Small intestine (tissue), 7 donors: Measurements from ENCODE around the gene CEP76. TPM values are rescaled to one million over a fixed set of nuclear protein-coding genes. Genes with fewer than 3 reads are reported as not detected.
A peak's percentile ranks its signal among the peaks of the same experiment; 100 is the strongest.

Source experiments
- DNase-seq, 2 donors: peaks; one replicate each; pipeline versions ENCODE4 v3.0.0 to v3.0.0-alpha.2; 2013
- FAIRE-seq: peaks from 2 replicates; lab custom pipeline; 2012; peaks lifted over from hg19 to GRCh38; lab: Jason Lieb, UNC
- H3K27ac ChIP-seq, 3 donors: one replicate each; pipeline ENCODE4 v1.5.1; 2013; ENCODE audit warnings: low read length in 2 of 3, mild to moderate bottlenecking in 2 of 3, control low read depth in 1 of 3, inconsistent platforms in 1 of 3, low read depth in 1 of 3, moderate library complexity in 1 of 3
- H3K27me3 ChIP-seq, 3 donors: one replicate each; pipeline ENCODE4 v1.6.1; 2013; ENCODE audit warnings: low read length in 3 of 3, inconsistent platforms in 1 of 3; ENCODE audit not compliant: control insufficient read depth in 3 of 3, insufficient read depth in 3 of 3
- H3K36me3 ChIP-seq, 3 donors: one replicate each; pipeline ENCODE4 v1.6.1; 2013; ENCODE audit warnings: low read length in 3 of 3, inconsistent platforms in 1 of 3, low read depth in 1 of 3, mild to moderate bottlenecking in 1 of 3, moderate library complexity in 1 of 3; ENCODE audit not compliant: control insufficient read depth in 3 of 3, insufficient read depth in 2 of 3
- H3K4me1 ChIP-seq, 3 donors: one replicate each; pipeline ENCODE4 v1.6.1; 2013; ENCODE audit warnings: low read length in 2 of 3, inconsistent platforms in 1 of 3, low read depth in 1 of 3, mild to moderate bottlenecking in 1 of 3, moderate library complexity in 1 of 3; ENCODE audit not compliant: control insufficient read depth in 3 of 3, insufficient read depth in 2 of 3
- H3K4me3 ChIP-seq, 3 donors: one replicate each; pipeline ENCODE4 v1.5.1; 2013; ENCODE audit warnings: low read length in 3 of 3, control low read depth in 1 of 3, inconsistent platforms in 1 of 3, low read depth in 1 of 3, mild to moderate bottlenecking in 1 of 3, moderate library complexity in 1 of 3
- H3K9me3 ChIP-seq, 2 donors: one replicate each; pipeline ENCODE4 v1.6.1; 2013; ENCODE audit warnings: low read depth in 1 of 2, low read length in 1 of 2; ENCODE audit not compliant: control insufficient read depth in 2 of 2, insufficient read depth in 1 of 2
- WGBS, 3 donors: extraction: QIAGEN DNeasy Blood & Tissue Kit; methylation state at CpG; one replicate each; pipeline ENCODE4 v1.1.7; 2013; 5-methylcytosine and 5-hydroxymethylcytosine counted together
- polyA plus RNA-seq, 4 donors: library from polyadenylated mRNA; stranded (reverse) in 3 of 4; unstranded in 1 of 4; fragments of 200-250 nt in 3 of 4; fragments of 120-200 nt in 1 of 4; gene quantifications; one replicate each; pipeline versions ENCODE4 v1.2.1 to v1.2.3, GENCODE V29; 2013
- donor health status: healthy with polysubstance abuse.
- donor health status: control.
- donor health status: control.
- donor health status: Bipolar disorder and iron deficiency.
- donor health status: healthy.

The CEP76 gene
- polyA plus RNA-seq, 4 donors: 2.7 to 7.3 (median 5.0) TPM

DNA sequence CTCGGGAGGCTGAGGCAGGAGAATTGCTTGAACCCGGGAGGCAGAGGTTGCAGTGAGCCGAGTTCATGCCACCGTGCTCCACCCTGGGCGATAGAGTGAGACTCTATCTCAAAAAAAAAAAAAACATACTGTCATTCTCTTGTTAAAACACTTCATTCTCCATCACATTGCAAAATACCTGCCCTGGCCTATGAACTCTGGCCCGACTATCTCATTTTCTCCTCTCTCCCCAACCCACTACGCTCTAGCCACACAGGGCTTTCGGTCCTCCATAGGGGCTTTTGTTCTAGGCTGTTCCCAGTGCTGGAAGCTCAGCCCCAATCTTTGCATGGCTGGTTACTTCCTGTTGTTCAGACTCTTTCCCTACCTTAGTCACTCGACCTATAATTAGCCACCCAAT lies 10.3 kb downstream of the CEP76 start:
- Histone ChIP-seq H3K4me1 (no peaks in the 10 kb centered on the region), H3K27ac (no peak overlapping the region), H3K9me3 (no peaks in the 10 kb centered on the region), H3K4me3 (no peak overlapping the region), H3K27me3 (no peaks in the 10 kb centered on the region), H3K36me3 (peaks cover 0 to 4% (median 0%) of the 10 kb centered on the region in 3 donors)
- DNase-seq (peak; percentile 8 to 51), FAIRE-seq (no peak)
- WGBS, 3 donors: 79 to 85% (median 82%) methylated on average over 9 of the region's 9 CpGs

DNA sequence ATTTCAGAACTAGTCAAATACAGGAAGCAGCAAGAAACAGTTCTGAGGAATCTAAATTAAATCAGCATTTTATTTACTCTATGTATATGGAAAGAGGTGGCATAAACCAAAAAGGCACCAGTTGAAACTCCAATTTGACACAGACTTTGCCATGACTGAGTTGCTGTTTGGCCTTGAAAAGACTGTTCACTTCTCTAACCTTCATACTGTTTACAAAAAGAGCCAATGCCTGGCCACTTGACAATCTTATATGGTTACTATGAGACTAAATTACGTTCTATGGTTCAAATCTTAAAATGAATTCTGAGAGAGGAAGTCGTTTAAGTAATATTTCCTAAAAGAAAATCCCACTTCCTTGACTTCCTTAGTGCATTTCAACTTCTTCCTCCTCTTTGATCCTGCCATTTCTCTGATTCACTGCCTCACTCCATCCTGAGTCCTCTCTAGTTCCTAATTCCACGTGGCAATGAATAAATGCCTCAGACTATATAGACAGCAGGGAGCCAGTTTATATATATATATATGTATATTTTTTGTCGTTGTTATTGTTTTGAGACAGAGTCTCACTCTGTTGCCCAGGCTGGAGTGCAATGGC lies 13.2 kb downstream of the CEP76 start:
- Histone ChIP-seq H3K27ac (no peak overlapping the region), H3K27me3 (no peaks in the 10 kb centered on the region), H3K9me3 (no peaks in the 10 kb centered on the region), H3K4me3 (no peak overlapping the region), H3K36me3 (peaks cover 0 to 4% (median 0%) of the 10 kb centered on the region in 3 donors), H3K4me1 (no peaks in the 10 kb centered on the region)
- 78 to 91% (median 81%) methylated on average over 4 of the region's 4 CpGs for WGBS, 3 donors
- DNase-seq: no peak
- no peak for FAIRE-seq

GRCh38 chr18:12686100-12686499 lies 16.4 kb downstream of the CEP76 start:
- Histone ChIP-seq H3K36me3 (peaks cover 0 to 11% (median 0%) of the 10 kb centered on the region in 3 donors), H3K27me3 (no peaks in the 10 kb centered on the region), H3K9me3 (no peaks in the 10 kb centered on the region), H3K4me1 (no peaks in the 10 kb centered on the region), H3K4me3 (no peak overlapping the region), H3K27ac (no peak overlapping the region)
- FAIRE-seq (no peak), DNase-seq (no peak)
- 67 to 85% (median 72%) methylated on average over 3 of the region's 3 CpGs for WGBS, 3 donors

- no peak overlapping the region for H3K4me3 ChIP-seq
- FAIRE-seq (no peak), DNase-seq (peak in 1 of 2 donors; percentile 7)
Measured at GRCh38 chr18:12679183-12679786, 23.2 kb downstream of the CEP76 start.

GRCh38 chr18:12668041-12668440 lies 34.5 kb downstream of the CEP76 start:
- Histone ChIP-seq H3K27me3 (no peaks in the 10 kb centered on the region), H3K4me3 (no peak overlapping the region), H3K36me3 (no peaks in the 10 kb centered on the region), H3K9me3 (no peaks in the 10 kb centered on the region), H3K4me1 (no peaks in the 10 kb centered on the region), H3K27ac (no peak overlapping the region)
- FAIRE-seq (no peak), DNase-seq (no peak)
- 89 to 94% (median 92%) methylated on average over 5 of the region's 5 CpGs for WGBS, 3 donors

More at GRCh38 chr18:12679183-12679786, 23.2 kb downstream of the CEP76 start:
- Histone ChIP-seq H3K4me1 (no peaks in the 10 kb centered on the region), H3K27me3 (no peaks in the 10 kb centered on the region), H3K27ac (peak overlapping the region in 1 of 3 donors; percentile 71), H3K36me3 (peaks cover 7 to 25% (median 12%) of the 10 kb centered on the region in 3 donors), H3K9me3 (no peaks in the 10 kb centered on the region)
- 39 to 73% (median 72%) methylated on average over 8 of the region's 8 CpGs for WGBS, 3 donors

GRCh38 chr18:12659904-12660605 lies 42.5 kb downstream of the CEP76 start:
- FAIRE-seq: peak; percentile 53
- Histone ChIP-seq H3K9me3 (no peaks in the 10 kb centered on the region), H3K27ac (no peak overlapping the region), H3K4me1 (peaks cover 0 to 5% (median 0%) of the 10 kb centered on the region in 3 donors), H3K36me3 (no peaks in the 10 kb centered on the region), H3K4me3 (no peak overlapping the region), H3K27me3 (peaks cover 0 to 7% (median 0%) of the 10 kb centered on the region in 3 donors)
- WGBS, 3 donors: 72 to 88% (median 75%) methylated on average over 9 of the region's 9 CpGs
- peak; percentile 55 to 68 for DNase-seq

- peak overlapping the region in 2 of 3 donors; percentile 45 to 58 for H3K27ac ChIP-seq
- H3K4me3 ChIP-seq: peak overlapping the region; percentile 50 to 70 (median 65)
- H3K36me3 ChIP-seq: no peaks in the 10 kb centered on the region
- WGBS, 3 donors: 17 to 20% (median 19%) methylated on average over 24 to 42 of the region's 42 CpGs
- H3K4me1 ChIP-seq: peaks cover 0 to 5% (median 0%) of the 10 kb centered on the region in 3 donors
- peak in 1 of 2 donors; percentile 14 for DNase-seq
- peaks cover 0 to 7% (median 0%) of the 10 kb centered on the region in 3 donors for H3K27me3 ChIP-seq
- no peaks in the 10 kb centered on the region for H3K9me3 ChIP-seq
- no peak for FAIRE-seq
Measured at GRCh38 chr18:12658426-12659138, 43.9 kb downstream of the CEP76 start.
